Keratinocyte (primary cell): ENCODE data around the gene TSGA10.

Experiments
- EZH2 ChIP-seq: IDR thresholded peaks from one replicate; pipeline ENCODE4 v1.6.1; 2012; ENCODE audit warnings: inconsistent platforms, mild to moderate bottlenecking, low read length, moderate library complexity
- TF ChIP-seq, protein P1 (sequence below), 3 experiments: IDR thresholded peaks in 1 of 3; conservative IDR thresholded peaks in 1 of 3; optimal IDR thresholded peaks in 1 of 3; 2 replicates in 2 of 3; 3 replicates in 1 of 3; pipeline versions ENCODE3 to v1.5.1; 2011; ENCODE audit warnings: low read length in 3 of 3, mild to moderate bottlenecking in 3 of 3, moderate library complexity in 2 of 3, control low read depth in 1 of 3, inconsistent platforms in 1 of 3; ENCODE audit not compliant: insufficient read depth in 2 of 3; ENCODE audit errors: extremely low read depth in 1 of 3

DNA sequence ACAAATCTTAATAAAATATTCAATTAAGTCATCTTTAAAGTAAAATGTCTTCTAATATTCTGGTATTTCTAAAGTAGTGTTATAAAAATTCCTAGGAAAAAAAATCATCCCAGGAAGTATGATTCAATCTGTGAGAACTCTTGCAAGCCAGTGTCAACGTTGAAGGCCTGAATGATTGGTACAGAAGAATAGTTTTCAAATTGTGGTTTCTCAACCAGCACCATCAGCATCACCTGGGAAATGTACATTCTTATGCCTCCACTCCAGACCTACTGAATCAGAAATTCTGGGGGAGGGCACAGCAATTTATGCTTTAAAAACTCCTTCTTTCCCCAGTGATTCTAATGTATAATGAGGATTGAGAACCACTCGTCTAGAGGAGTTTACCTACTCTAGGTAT, 75.5 kb downstream of the TSGA10 start:
- TF ChIP-seq, protein P1, sequence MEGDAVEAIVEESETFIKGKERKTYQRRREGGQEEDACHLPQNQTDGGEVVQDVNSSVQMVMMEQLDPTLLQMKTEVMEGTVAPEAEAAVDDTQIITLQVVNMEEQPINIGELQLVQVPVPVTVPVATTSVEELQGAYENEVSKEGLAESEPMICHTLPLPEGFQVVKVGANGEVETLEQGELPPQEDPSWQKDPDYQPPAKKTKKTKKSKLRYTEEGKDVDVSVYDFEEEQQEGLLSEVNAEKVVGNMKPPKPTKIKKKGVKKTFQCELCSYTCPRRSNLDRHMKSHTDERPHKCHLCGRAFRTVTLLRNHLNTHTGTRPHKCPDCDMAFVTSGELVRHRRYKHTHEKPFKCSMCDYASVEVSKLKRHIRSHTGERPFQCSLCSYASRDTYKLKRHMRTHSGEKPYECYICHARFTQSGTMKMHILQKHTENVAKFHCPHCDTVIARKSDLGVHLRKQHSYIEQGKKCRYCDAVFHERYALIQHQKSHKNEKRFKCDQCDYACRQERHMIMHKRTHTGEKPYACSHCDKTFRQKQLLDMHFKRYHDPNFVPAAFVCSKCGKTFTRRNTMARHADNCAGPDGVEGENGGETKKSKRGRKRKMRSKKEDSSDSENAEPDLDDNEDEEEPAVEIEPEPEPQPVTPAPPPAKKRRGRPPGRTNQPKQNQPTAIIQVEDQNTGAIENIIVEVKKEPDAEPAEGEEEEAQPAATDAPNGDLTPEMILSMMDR (optimal IDR thresholded peaks at IDR 0.05 in 1 of 3, IDR thresholded peaks at IDR 0.05 in 1 of 3, conservative IDR thresholded peaks at IDR 0.05 in 1 of 3; ENCODE audit: extremely low read depth in 1 of 3, insufficient read depth in 2 of 3, low read length in 3 of 3) = no peak
- no peak for TF ChIP-seq EZH2
